ENCODE measurements around the gene MBLAC2. TPM values are rescaled to one million over a fixed set of nuclear protein-coding genes. Genes with fewer than 3 reads are reported as not detected.

MBLAC2 gene
- polyA plus RNA-seq, 3 donors: 0.96 to 1.5 (median 1.2) TPM

GRCh38 chr5:90495146-90495545, 20.6 kb upstream of the MBLAC2 start:
- no peak overlapping the region for H3K9ac ChIP-seq (ENCODE audit: insufficient read depth, low read length, poor library complexity, severe bottlenecking)
- no peak overlapping the region for H2AFZ ChIP-seq (ENCODE audit: insufficient read depth, low read depth, low read length, poor library complexity, severe bottlenecking)
- H3K4me1 ChIP-seq (ENCODE audit: control insufficient read depth in 1 of 2, insufficient read depth in 2 of 2, low read length in 2 of 2): no peaks in the 10 kb centered on the region
- no peaks in the 10 kb centered on the region for H3K4me1 Mint-ChIP-seq
- no peaks in the 10 kb centered on the region for H3K27me3 ChIP-seq (ENCODE audit: control insufficient read depth in 2 of 2, insufficient read depth in 2 of 2, low read length in 2 of 2)
- no peak overlapping the region for H3K4me2 ChIP-seq (replicated peaks; ENCODE audit: extremely low read depth, low read length, poor library complexity, severe bottlenecking)
- no peak for TF ChIP-seq CTCF (IDR thresholded peaks at IDR 0.05)
- H3K4me3 Mint-ChIP-seq: no peak overlapping the region
- H3K27ac Mint-ChIP-seq: no peak overlapping the region
- H3K4me3 ChIP-seq (replicated peaks in 1 of 3; ENCODE audit: low read depth in 2 of 3, low read length in 3 of 3): no peak overlapping the region
- DNase-seq: no peak
- WGBS (ENCODE audit: insufficient coverage): no CpG with 5 or more reads among the region's 1 CpG
- H3K27ac ChIP-seq (ENCODE audit: low read depth in 1 of 2, low read length in 2 of 2): no peak overlapping the region
- intact Hi-C loops (cut with micrococcal nuclease): no loop called here
- H3K9me3 ChIP-seq (replicated peaks in 1 of 2; ENCODE audit: control insufficient read depth in 1 of 2, insufficient read depth in 1 of 2, low read length in 2 of 2): no peaks in the 10 kb centered on the region
- no peaks in the 10 kb centered on the region for H4K20me1 ChIP-seq (ENCODE audit: insufficient read depth, low read length)
- H3K36me3 Mint-ChIP-seq: no peaks in the 10 kb centered on the region
- H3K27me3 Mint-ChIP-seq (ENCODE audit: low read depth in 3 of 3): no peaks in the 10 kb centered on the region
- H3K79me2 ChIP-seq (ENCODE audit: insufficient read depth, low read length): no peaks in the 10 kb centered on the region
- no peaks in the 10 kb centered on the region for H3K36me3 ChIP-seq (replicated peaks in 1 of 2; ENCODE audit: control insufficient read depth in 1 of 2, insufficient read depth in 2 of 2, low read length in 2 of 2)
- H3K9me3 Mint-ChIP-seq: peaks cover 0 to 4% (median 2%) of the 10 kb centered on the region in 7 donors

GRCh38 chr5:90494043-90494442, 19.5 kb upstream of the MBLAC2 start:
- Mint-ChIP-seq H3K27ac (no peak overlapping the region), H3K4me3 (no peak overlapping the region), H3K36me3 (no peaks in the 10 kb centered on the region), H3K4me1 (no peaks in the 10 kb centered on the region), H3K9me3 (peaks cover 0 to 4% (median 2%) of the 10 kb centered on the region in 7 donors), H3K27me3 (ENCODE audit: low read depth in 3 of 3) (no peaks in the 10 kb centered on the region)
- Histone ChIP-seq H3K4me2 (replicated peaks; ENCODE audit: extremely low read depth, low read length, poor library complexity, severe bottlenecking) (no peak overlapping the region), H3K4me1 (ENCODE audit: control insufficient read depth in 1 of 2, insufficient read depth in 2 of 2, low read length in 2 of 2) (no peaks in the 10 kb centered on the region), H3K27ac (ENCODE audit: low read depth in 1 of 2, low read length in 2 of 2) (no peak overlapping the region), H3K9me3 (replicated peaks in 1 of 2; ENCODE audit: control insufficient read depth in 1 of 2, insufficient read depth in 1 of 2, low read length in 2 of 2) (no peaks in the 10 kb centered on the region), H3K27me3 (ENCODE audit: control insufficient read depth in 2 of 2, insufficient read depth in 2 of 2, low read length in 2 of 2) (no peaks in the 10 kb centered on the region), H3K9ac (ENCODE audit: insufficient read depth, low read length, poor library complexity, severe bottlenecking) (no peak overlapping the region), H2AFZ (ENCODE audit: insufficient read depth, low read depth, low read length, poor library complexity, severe bottlenecking) (no peak overlapping the region), H3K79me2 (ENCODE audit: insufficient read depth, low read length) (no peaks in the 10 kb centered on the region), H4K20me1 (ENCODE audit: insufficient read depth, low read length) (no peaks in the 10 kb centered on the region), H3K36me3 (replicated peaks in 1 of 2; ENCODE audit: control insufficient read depth in 1 of 2, insufficient read depth in 2 of 2, low read length in 2 of 2) (no peaks in the 10 kb centered on the region), H3K4me3 (replicated peaks in 1 of 3; ENCODE audit: low read depth in 2 of 3, low read length in 3 of 3) (no peak overlapping the region)
- intact Hi-C loops (cut with micrococcal nuclease): no loop called here
- TF ChIP-seq CTCF (IDR thresholded peaks at IDR 0.05): no peak
- DNase-seq: no peak

All from CD14-positive monocyte (primary cell).